Astrocyte of the spinal cord (primary cell): Measurements from ENCODE around the gene PCYT1A.
"Not testable (repeated sequence)": the region's sequence is repeated elsewhere in the genome, so short reads cannot be mapped to it uniquely, and the experiment has no call there.

Experiments used
- DNase-seq: peaks from one replicate; pipeline ENCODE4 v3.0.0; 2011; ENCODE audit warnings: low read depth, low spot score
- H3K4me3 ChIP-seq: 2 replicates; pipeline ENCODE4 v1.5.1; 2011; ENCODE audit warnings: low read depth, mild to moderate bottlenecking, low read length, moderate library complexity
- CTCF ChIP-seq: IDR thresholded peaks from 2 replicates; pipeline ENCODE4 v1.5.1; 2012; ENCODE audit warnings: low read depth, mild to moderate bottlenecking, low read length, inconsistent platforms
- in situ Hi-C: cut with HindIII; loops from 2 replicates; pipeline ENCODE4 v1.10.0; 2017; ENCODE audit warnings: low sequenced_read_pairs

Gene PCYT1A

GRCh38 chr3:196207833-196208607, 79.5 kb downstream of the PCYT1A start:
- no peak for TF ChIP-seq CTCF
- in situ Hi-C loops: no loop called here
- peak overlapping the region; percentile 40 for H3K4me3 ChIP-seq
- no peak for DNase-seq

GRCh38 chr3:196207159-196207832, 80.2 kb downstream of the PCYT1A start:
- no peak for DNase-seq
- TF ChIP-seq CTCF: no peak
- peak overlapping the region; percentile 40 for H3K4me3 ChIP-seq
- in situ Hi-C loops: no loop called here

- in situ Hi-C loops, DNase-seq, H3K4me3 ChIP-seq: not testable (repeated sequence)
These were observed 81.9 kb downstream of the PCYT1A start for GRCh38 chr3:196205442-196206205.

- no peak for TF ChIP-seq CTCF
- DNase-seq: no peak
- H3K4me3 ChIP-seq: no peak overlapping the region
- in situ Hi-C loops: no loop called here
These were observed 83.7 kb downstream of the PCYT1A start for GRCh38 chr3:196203846-196204245.

- no peak overlapping the region for H3K4me3 ChIP-seq
- in situ Hi-C loops: no loop called here
- TF ChIP-seq CTCF: no peak
- peak; percentile 62 for DNase-seq
These were observed 85.0 kb downstream of the PCYT1A start for GRCh38 chr3:196202516-196202970.

- no peak overlapping the region for H3K4me3 ChIP-seq
- TF ChIP-seq CTCF: peak; percentile 20
- in situ Hi-C loops: no loop called here
- DNase-seq: no peak
These were observed 88.5 kb downstream of the PCYT1A start for GRCh38 chr3:196198771-196199753.
